Ishikawa (cell line): ENCODE measurements around the gene MICAL3.

Source experiments
- CEBPB ChIP-seq: IDR thresholded peaks from 2 replicates; pipeline ENCODE4 v1.6.1; 2012
- CREB1 ChIP-seq: IDR thresholded peaks from 2 replicates; pipeline ENCODE4 v1.6.1; 2012; ENCODE audit warnings: low read depth
- FOXM1 ChIP-seq: IDR thresholded peaks from 2 replicates; pipeline ENCODE4 v1.6.1; 2012; ENCODE audit warnings: low read depth, borderline replicate concordance
- NFIC ChIP-seq: IDR thresholded peaks from 2 replicates; pipeline ENCODE4 v1.6.1; 2012
- TAF1 ChIP-seq: IDR thresholded peaks from 2 replicates; pipeline ENCODE4 v1.6.1; 2012; ENCODE audit warnings: low read depth, mild to moderate bottlenecking
- YY1 ChIP-seq: IDR thresholded peaks from 2 replicates; pipeline ENCODE4 v1.6.1; 2012; ENCODE audit warnings: low read depth
- TF ChIP-seq, protein P1 (sequence below): IDR thresholded peaks from 2 replicates; pipeline ENCODE4 v1.6.1; 2012
- TF ChIP-seq, protein P2 (sequence below): IDR thresholded peaks from 2 replicates; pipeline ENCODE4 v1.6.1; 2012; ENCODE audit warnings: low read depth, mild to moderate bottlenecking

DNA sequence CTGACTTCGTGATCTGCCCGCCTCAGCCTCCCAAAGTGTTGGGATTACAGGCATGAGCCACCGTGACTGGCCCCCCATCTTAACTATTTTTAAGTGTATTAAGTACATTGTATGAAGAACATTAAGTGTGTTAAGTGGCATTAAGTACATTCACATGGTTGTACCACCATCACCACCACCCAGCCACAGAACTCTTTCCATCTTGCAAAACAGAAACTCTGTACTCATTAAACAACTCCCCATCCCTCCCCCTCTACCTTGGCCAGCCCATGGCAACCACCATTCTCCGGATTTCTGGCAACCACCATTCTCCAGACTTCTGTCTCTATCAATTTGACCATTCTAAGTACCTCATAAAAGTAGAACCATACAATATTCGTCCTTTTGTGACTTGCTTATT, 35.6 kb upstream of the MICAL3 start:
- TF ChIP-seq TAF1 (no peak), FOXM1 (no peak), CEBPB (no peak), NFIC (no peak), CREB1 (no peak), YY1 (no peak)
- TF ChIP-seq, protein P1, sequence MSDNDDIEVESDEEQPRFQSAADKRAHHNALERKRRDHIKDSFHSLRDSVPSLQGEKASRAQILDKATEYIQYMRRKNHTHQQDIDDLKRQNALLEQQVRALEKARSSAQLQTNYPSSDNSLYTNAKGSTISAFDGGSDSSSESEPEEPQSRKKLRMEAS, result no peak
- TF ChIP-seq, protein P2, sequence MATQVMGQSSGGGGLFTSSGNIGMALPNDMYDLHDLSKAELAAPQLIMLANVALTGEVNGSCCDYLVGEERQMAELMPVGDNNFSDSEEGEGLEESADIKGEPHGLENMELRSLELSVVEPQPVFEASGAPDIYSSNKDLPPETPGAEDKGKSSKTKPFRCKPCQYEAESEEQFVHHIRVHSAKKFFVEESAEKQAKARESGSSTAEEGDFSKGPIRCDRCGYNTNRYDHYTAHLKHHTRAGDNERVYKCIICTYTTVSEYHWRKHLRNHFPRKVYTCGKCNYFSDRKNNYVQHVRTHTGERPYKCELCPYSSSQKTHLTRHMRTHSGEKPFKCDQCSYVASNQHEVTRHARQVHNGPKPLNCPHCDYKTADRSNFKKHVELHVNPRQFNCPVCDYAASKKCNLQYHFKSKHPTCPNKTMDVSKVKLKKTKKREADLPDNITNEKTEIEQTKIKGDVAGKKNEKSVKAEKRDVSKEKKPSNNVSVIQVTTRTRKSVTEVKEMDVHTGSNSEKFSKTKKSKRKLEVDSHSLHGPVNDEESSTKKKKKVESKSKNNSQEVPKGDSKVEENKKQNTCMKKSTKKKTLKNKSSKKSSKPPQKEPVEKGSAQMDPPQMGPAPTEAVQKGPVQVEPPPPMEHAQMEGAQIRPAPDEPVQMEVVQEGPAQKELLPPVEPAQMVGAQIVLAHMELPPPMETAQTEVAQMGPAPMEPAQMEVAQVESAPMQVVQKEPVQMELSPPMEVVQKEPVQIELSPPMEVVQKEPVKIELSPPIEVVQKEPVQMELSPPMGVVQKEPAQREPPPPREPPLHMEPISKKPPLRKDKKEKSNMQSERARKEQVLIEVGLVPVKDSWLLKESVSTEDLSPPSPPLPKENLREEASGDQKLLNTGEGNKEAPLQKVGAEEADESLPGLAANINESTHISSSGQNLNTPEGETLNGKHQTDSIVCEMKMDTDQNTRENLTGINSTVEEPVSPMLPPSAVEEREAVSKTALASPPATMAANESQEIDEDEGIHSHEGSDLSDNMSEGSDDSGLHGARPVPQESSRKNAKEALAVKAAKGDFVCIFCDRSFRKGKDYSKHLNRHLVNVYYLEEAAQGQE, result no peak
